Measurements from ENCODE around the gene SLC2A14.

GRCh38 chr12:7872566-7873319 is at the start of gene SLC2A14:
- TF ChIP-seq CTCF (IDR thresholded peaks at IDR 0.05; ENCODE audit: low read depth, low read length, poor library complexity, severe bottlenecking) (no peak), EZH2phosphoT487 (IDR thresholded peaks at IDR 0.05; ENCODE audit: borderline replicate concordance, low read length) (no peak)

Data from DOHH2 (cell line).